NCI-H1930 (cell line): ENCODE results near the gene DHX16.
A peak's percentile ranks its signal among the peaks of the same experiment; 100 is the strongest.
"Not testable (repeated sequence)": the region's sequence is repeated elsewhere in the genome, so short reads cannot be mapped to it uniquely, and the experiment has no call there.

Source experiments
- DNase-seq, 2 experiments: peaks; one replicate each; lab custom pipeline; 2025; lab: John Stamatoyannopoulos, UW

Gene DHX16

GRCh38 chr6:30672445-30673253, at the start of gene DHX16:
Gene DHX16 (minus strand): TSS chr6:30673006. CDS start chr6:30672841, 165 bp downstream.
- peak; percentile 87 to 91 for DNase-seq

GRCh38 chr6:30722025-30722279, 49.1 kb upstream of the DHX16 start:
- not testable (repeated sequence) for DNase-seq

GRCh38 chr6:30721198-30722024, 48.6 kb upstream of the DHX16 start:
- peak; percentile 79 to 90 for DNase-seq

GRCh38 chr6:30720738-30721197, 48.0 kb upstream of the DHX16 start:
- DNase-seq: peak; percentile 51 to 67

- peak; percentile 95 to 96 for DNase-seq
Observed at GRCh38 chr6:30719791-30720737, 47.3 kb upstream of the DHX16 start, which contains the start of gene TUBB. Gene TUBB (plus strand): TSS chr6:30720352. CDS start chr6:30720507, 155 bp downstream.

DNA sequence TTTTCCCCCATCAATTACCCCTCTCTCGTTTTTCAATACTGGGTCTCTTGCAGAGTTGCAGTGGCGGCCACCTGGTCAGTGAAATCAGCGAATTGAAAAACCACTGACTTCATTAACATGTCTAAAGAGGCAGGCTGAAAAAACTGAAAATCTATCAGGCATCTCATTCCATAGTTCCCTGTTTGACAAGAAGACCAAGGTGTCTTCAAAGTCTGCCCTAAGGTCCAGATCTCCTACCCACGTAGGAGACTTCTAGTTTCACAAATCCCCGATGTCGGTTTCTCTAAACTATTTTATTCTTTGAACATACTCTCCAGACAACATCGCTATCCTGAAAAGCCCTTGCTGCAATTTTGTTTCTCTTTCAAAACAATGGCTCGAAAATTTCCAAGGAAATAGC, 46.5 kb upstream of the DHX16 start:
- no peak for DNase-seq

GRCh38 chr6:30717845-30718720, 45.3 kb upstream of the DHX16 start:
- not testable (repeated sequence) for DNase-seq

GRCh38 chr6:30717129-30717844, 44.5 kb upstream of the DHX16 start, which contains the start of gene MDC1:
Gene MDC1 (minus strand): TSS chr6:30717281. CDS start chr6:30715175, 2,106 bp downstream.
- DNase-seq: peak; percentile 99

DNA sequence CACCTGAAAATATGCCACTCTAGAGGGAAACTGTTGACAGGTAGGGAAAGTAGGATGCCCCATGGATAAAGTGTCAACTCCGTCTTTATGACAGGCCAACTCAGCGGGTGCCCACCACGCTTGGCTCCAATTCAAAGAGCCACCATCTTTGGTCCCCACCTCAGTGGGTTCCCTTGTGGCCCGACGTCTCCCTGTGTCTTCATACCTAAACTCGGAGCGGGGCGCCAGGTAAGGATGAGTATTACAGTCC, 44.0 kb upstream of the DHX16 start:
- no peak for DNase-seq

DNA sequence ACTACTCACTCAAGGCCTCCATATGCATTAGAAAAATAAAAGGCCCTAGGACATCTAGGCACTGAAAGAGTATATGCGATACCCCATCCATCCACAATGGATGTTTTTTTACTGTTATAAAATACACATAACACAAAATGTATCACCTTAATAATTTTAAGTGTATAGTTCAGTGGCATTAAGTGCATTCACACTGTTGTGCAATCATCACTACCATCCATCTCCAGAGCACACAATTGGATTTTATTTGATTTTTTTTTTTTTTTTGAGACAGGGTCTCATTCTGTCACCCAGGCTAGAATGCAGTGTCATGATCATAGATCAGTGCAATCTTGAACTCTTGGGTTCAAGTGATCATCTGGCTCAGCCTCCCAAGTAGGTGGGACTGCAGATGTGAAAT, 41.5 kb upstream of the DHX16 start:
- DNase-seq: no peak

DNA sequence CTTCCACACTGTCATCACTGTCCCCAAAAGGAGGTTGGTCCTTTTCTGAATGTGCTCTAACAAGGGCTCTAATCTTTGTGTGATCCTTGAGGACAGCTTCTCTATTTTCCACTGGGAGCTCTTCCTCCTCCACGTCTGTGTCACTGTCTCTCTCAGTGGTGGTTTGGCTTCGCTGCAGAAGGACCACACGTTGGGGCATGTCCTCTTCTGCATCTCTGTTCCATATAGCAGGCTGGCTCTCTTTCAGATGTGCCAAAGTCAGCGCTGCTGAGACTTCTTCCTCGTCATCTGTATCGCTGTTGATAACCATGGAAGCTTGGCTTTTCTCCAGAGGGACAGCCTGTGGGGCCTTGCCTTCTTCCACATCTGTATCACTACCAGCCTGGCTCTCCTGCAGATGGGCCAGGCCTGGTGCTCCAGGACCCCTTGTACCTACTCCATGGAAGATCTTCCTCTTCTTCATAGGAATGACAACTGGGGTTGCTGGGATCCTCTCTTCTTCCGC, 39.7 kb upstream of the DHX16 start:
- no peak for DNase-seq

DNA sequence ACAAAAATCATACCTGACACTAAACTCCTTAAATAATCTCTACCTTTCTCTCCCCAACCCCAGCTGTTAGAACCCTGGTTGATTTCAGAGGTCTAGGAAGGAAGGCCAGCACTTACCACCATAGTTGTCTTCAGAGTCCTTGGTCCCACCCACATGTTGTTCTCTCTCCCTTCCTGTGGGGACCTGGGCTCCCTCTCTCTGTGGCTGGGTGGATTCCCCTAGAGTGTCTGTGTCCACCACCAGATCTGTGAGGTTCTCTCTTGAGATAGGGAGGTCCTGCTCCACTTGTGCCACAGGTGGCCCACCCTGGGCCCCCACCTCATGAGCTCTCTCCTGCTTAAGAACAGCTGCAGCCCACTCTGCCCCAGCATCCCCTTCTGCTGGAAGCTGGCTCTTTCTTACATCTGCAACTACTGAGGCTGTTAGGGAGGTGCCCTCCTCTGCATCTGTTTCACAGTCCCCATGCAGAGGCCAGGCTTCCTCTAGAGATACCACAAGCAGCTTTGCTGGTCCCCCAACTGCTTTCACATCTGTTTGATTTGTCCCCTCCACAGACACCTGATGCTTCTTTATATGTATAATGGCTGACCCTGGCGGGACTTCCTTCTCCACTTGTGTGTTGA, 39.1 kb upstream of the DHX16 start:
- DNase-seq: no peak

GRCh38 chr6:30709101-30709868, 36.5 kb upstream of the DHX16 start:
- DNase-seq: no peak

DNA sequence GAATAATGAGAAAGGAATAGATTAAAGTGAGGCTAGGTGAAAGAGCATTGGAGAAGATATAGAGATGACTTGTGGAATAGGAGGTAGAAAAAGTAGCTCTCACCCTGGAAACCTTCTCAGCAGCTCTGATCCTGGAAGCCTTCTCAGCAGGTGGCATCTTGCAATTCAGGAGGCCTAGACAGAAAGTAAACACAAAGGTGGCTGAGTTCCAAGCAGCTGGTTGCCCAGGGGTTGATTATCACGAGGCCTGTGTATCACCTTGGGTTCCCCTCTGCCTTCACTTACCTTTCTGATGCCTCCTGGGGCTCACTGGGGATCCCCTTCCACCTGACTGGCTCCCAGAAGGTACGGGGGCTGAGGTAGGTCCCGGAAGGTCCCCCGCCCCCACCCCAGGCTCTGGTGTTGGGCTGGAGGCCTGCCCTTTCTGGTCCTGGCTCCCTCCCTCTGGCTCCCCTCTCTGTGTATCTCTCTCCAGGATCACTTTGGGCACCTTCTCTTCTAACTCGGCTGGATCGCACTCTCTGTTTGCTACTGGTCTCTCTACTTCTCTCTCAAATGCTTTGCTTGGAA, 34.6 kb upstream of the DHX16 start:
- DNase-seq: no peak

DNA sequence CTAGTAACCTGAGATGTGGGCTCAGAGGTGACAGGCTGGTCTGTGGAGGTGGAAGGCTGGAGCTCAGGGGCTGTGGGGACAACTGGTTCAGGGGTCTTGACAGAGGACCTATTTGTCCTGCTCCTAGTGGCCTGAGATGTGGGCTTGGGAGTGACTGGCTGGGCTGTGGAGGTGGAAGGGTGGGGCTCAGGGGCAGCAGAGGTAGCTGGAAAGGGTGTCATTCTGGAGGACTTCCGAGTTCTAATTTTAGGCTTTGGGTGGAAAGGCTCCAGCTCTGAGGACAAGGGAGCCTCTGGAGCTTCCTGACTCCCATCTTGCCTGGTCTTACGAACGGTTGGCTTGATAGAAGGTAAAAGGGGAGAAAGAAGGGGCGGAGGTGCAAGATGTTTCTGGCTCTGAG, 32.8 kb upstream of the DHX16 start:
- DNase-seq: no peak

GRCh38 chr6:30703821-30704220, 31.0 kb upstream of the DHX16 start:
- no peak for DNase-seq

GRCh38 chr6:30703011-30703410, 30.2 kb upstream of the DHX16 start:
- no peak for DNase-seq

- DNase-seq: no peak
Observed at GRCh38 chr6:30700340-30700739, 27.5 kb upstream of the DHX16 start.

DNA sequence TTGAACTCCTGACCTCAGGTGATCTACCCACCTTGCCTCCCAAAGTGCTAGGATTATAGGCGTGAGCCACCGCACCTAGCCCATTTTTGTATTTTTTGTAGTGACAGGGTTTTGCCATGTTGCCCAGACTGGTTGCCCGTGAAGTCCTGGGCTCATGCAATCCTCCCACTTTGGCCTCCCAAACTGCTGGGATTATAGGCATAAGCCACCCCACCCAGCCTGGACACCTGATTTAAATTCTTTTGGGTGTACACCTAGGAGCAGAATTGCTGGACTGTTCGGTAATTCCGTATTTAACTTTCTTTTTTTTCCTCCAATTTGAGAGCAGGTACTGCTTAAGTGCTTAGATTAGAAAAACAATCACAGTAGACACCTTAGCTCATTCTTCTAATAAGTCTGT, 23.6 kb upstream of the DHX16 start:
- no peak for DNase-seq
